NCI-H748 treated with DMSO at 0.1 percent for 48 hours (cell line): ENCODE results near the gene PNMA8C.
"Not testable (repeated sequence)": the region's sequence is repeated elsewhere in the genome, so short reads cannot be mapped to it uniquely, and the experiment has no call there.

Source experiments
- DNase-seq: peaks from one replicate; lab custom pipeline; 2025; lab: John Stamatoyannopoulos, UW

Gene PNMA8C

DNA sequence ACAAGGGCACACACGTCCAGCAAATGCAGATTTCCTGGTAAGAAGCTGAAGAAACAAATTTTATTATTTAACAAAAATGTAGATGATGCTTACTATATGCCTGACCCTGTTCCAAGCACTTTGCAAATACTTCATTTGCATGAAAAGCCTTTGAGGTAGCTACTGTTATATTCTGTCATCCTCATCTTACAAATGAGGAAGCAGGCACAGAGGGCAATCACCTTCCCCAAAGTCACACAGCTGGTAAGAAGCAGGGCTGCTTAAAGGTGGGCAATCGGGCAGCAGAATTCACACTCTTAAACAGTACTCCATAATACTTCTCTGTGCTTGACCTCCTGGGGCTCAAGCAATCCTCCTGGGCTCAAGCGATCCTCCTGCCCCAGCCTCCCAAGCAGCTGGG, 18.3 kb upstream of the PNMA8C start:
- DNase-seq: no peak

DNA sequence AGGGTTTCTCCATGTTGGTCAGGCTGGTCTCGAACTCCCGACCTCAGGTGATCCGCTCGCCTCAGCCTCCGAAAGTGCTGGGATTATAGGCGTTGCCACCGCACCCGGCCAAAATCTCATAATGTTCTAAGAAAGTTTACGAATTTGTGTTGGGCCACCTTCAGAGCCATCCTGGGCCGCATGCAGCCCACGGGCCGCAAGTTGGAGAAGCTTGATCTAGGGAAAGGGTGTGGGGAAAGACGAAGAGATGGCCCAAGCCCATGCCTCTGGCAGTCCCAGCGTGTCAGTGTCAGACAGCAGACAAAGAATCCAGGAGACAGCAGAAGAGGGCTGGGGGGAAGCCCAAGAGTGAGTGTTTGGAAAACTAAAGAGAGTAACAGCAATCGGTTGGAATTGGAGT, 17.3 kb upstream of the PNMA8C start:
- no peak for DNase-seq

DNA sequence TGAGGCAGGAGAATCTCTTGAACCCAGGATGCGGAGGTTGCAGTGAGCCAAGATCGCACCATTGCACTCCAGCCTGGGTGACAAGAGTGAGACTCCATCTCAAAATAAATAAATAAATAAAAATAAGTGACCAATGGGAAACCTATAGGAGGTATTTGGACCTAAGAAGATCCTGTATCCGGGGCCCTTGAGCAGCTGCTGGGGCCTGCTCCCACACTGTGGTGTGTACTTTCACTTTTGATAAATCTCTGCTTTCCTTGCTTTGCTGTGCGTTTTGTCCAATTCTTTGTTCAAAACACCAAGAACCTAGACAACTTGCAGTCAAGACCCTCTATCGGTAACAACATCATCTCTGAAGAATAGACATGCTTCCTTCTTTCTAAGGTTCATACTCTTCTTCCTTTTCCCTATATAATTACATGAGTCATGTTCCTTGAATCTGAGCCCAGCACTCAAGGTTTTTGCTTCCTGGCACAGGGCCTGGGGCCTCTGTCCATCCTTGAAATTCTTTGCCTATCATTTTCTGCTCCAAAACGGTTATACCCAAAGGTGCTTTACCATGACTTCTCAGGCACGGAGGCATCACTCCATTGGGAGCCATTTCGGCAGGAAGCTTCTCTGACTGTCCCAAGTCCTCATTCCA, 14.2 kb upstream of the PNMA8C start:
- no peak for DNase-seq

GRCh38 chr19:46441866-46442265, 13.1 kb upstream of the PNMA8C start:
- DNase-seq: no peak

GRCh38 chr19:46435689-46436088, 7.0 kb upstream of the PNMA8C start:
- not testable (repeated sequence) for DNase-seq

- no peak for DNase-seq
Measured at GRCh38 chr19:46435009-46435408, 6.3 kb upstream of the PNMA8C start.

DNA sequence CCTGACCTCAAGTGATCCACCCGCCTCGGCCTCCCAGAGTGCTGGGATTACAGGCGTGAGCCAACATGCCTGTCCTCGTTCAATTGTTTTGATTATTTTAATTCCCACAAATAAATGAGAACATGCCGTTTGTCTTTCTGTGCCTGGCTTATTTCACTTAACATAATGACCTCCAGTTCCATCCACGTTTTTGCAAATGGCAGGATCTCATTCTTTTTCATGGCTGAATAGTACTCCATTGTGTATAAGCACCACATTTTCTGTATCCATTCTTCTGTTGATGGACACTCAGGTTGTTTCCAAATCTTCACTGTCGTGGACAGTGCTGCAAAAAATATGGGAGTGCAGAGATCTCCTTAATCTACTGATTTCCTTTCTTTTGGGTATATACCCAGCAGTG, 4.7 kb upstream of the PNMA8C start:
- DNase-seq: not testable (repeated sequence)

GRCh38 chr19:46431824-46432223, 3.1 kb upstream of the PNMA8C start:
- DNase-seq: no peak

GRCh38 chr19:46429999-46430398, 1.3 kb upstream of the PNMA8C start:
- no peak for DNase-seq

DNA sequence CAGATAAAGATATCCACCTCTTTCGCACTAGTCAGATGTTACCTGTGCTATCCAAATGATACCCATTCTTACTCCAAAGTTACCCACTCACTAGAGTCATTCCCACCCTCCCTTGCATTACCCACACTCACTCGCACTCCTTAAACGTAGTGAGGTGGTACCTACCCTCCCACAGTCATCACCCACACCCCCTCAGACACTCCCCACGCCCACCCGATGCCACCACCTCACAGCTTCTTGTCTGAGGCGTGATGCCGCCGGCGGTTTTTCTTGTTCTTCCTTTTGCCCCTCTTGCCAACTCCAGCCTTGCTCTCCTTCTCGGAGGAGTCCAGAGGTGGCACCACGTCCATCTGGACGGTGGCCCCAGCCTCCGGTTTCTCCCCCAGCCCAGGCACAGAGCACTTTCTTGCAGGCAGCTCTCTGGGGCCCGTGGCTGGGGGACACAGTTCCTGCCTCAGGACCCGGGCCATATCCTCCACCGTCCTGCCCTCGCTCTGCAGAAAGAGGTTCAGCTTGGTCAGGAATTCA, 1.2 kb downstream of the PNMA8C start:
- no peak for DNase-seq

- peak; percentile 83 for DNase-seq
Measured at GRCh38 chr19:46426506-46427162, 2.1 kb downstream of the PNMA8C start.

DNA sequence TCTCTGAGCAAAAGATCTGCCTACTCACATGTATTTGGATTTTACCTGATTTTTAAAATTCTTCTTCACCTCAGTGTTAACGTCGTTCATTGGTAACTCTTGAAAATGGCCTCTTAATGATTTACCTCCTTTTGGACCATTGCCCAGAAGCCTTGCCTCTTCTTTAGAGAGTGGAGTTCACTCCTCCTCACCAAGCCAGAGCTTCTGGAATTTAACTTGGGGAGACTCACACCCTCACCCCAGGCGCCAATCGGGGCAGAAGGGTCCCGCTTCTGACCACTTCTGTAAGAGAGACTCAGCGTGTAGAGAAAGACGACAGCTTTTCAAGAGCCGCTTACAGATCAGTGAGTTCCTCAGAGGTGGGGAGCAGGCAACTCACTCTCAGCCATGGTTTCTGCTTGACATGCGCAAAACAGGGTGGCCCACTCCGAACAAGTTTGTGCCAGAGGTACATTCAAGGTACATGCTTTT, 2.7 kb downstream of the PNMA8C start:
- no peak for DNase-seq

- no peak for DNase-seq
Measured at GRCh38 chr19:46423188-46423587, 5.5 kb downstream of the PNMA8C start.

DNA sequence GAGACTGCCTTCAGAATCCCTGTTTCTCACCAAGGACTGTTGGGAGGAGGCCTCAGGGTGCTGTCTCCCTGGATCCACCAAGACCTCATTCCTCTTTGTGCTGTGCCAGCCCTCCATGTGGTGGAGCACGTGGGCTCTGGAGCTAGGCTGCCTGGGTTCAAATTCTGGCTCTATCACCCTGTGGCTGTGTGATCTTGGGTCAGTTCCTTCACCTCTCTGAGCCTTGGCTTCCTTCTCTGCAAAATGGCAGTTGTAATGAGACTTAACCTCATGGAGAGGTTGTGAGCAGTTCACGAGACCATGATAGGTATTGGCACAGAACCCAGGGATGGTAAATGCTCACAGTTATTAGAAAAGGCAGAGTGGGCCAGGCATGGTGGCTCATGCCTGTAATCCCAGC, 6.4 kb downstream of the PNMA8C start:
- DNase-seq: no peak

GRCh38 chr19:46420056-46420455, 8.7 kb downstream of the PNMA8C start:
- no peak for DNase-seq

GRCh38 chr19:46415804-46416709, 12.7 kb downstream of the PNMA8C start:
- peak; percentile 92 for DNase-seq

GRCh38 chr19:46414899-46415298, 13.8 kb downstream of the PNMA8C start:
- DNase-seq: not testable (repeated sequence)

DNA sequence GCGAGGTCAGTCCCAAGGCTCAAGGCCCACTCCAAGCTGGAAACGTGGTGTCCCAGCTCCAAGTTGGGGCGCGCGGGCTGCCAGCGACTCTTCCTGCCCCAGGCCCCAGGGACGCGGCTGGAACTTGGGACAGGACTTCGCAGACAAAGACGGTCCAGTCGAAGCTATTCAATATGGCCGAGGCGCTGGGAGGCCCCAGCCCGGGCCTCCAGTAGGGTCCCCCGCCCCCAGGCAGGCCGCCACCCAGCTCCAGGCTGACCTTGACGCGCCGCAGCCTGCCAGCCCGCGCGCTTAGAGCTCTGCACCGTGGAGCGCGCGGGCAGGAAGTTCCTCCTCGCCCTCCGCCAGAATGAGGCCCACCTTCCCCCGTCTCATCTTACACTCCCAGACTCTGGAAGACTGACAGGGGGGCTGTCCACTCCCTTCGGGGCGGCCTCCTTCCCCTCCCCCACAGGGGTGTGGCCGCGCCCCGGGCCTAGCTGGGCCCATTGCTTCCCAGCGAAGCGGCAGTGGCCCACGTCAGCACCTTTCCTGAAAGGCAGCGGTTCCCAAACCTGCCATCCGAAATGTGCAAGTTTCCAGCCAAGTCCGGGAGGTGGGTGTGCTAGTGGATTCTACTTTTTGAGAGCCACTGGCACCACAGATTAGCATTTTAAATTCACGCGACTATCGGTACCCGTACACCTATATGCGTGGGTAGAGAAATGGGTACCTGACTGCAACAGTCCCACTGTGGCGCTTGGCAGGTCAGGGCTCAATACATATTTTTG, 15.3 kb downstream of the PNMA8C start, which contains the start of gene CCDC8:
Gene CCDC8 (minus strand): TSS at position 303 of the 770 bp plus-strand sequence. CDS start 754 bp downstream, outside the sequence.
- peak; percentile 92 for DNase-seq

- DNase-seq: no peak
Measured at GRCh38 chr19:46412650-46413261, 16.0 kb downstream of the PNMA8C start.

- no peak for DNase-seq
Measured at GRCh38 chr19:46411925-46412649, 16.6 kb downstream of the PNMA8C start.
